ENCODE results near the gene CRABP2.

DNA sequence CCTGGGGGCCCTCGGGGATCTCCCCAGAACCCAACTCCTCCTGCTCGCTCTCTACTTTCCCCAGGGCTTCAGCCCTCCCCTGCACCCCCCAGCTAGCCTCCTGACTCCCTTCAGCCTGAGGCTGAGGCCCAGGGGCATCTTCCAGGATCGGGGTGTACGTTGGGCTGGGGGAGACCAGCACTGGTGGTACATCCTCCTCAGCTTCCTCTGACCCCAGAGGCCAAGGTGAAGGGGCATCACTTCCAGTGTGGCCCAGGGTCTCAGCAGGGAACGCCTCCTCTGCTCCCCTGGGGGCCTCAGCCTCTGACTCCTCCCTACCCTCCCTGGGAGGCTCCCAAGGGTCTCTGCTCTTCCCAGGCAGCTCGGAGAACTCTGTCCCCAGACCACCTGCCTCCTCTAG lies 35.0 kb downstream of the CRABP2 start:
- TF ChIP-seq, protein P1, sequence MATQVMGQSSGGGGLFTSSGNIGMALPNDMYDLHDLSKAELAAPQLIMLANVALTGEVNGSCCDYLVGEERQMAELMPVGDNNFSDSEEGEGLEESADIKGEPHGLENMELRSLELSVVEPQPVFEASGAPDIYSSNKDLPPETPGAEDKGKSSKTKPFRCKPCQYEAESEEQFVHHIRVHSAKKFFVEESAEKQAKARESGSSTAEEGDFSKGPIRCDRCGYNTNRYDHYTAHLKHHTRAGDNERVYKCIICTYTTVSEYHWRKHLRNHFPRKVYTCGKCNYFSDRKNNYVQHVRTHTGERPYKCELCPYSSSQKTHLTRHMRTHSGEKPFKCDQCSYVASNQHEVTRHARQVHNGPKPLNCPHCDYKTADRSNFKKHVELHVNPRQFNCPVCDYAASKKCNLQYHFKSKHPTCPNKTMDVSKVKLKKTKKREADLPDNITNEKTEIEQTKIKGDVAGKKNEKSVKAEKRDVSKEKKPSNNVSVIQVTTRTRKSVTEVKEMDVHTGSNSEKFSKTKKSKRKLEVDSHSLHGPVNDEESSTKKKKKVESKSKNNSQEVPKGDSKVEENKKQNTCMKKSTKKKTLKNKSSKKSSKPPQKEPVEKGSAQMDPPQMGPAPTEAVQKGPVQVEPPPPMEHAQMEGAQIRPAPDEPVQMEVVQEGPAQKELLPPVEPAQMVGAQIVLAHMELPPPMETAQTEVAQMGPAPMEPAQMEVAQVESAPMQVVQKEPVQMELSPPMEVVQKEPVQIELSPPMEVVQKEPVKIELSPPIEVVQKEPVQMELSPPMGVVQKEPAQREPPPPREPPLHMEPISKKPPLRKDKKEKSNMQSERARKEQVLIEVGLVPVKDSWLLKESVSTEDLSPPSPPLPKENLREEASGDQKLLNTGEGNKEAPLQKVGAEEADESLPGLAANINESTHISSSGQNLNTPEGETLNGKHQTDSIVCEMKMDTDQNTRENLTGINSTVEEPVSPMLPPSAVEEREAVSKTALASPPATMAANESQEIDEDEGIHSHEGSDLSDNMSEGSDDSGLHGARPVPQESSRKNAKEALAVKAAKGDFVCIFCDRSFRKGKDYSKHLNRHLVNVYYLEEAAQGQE (IDR thresholded peaks at IDR 0.05; ENCODE audit: low read depth, low read length), result no peak
- no peak for TF ChIP-seq TAF1 (IDR thresholded peaks at IDR 0.05; ENCODE audit: borderline replicate concordance, low read depth, low read length)
- no peak for TF ChIP-seq RAD21 (IDR thresholded peaks at IDR 0.05; ENCODE audit: low read length)

Measured in SK-N-SH (cell line).